ENCODE results near the gene MINK1.
"Not testable (repeated sequence)": the region's sequence is repeated elsewhere in the genome, so short reads cannot be mapped to it uniquely, and the experiment has no call there.

Gene MINK1

GRCh38 chr17:4812690-4813089 is 20.4 kb upstream of the MINK1 start:
- DNase-seq = no peak

- no peak for DNase-seq
Measured at GRCh38 chr17:4815043-4815675, 18.0 kb upstream of the MINK1 start.

- no peak for DNase-seq
Measured at GRCh38 chr17:4816826-4817225, 16.3 kb upstream of the MINK1 start.

- DNase-seq = no peak
Measured at GRCh38 chr17:4818276-4818675, 14.9 kb upstream of the MINK1 start.

GRCh38 chr17:4822835-4823234 is 10.3 kb upstream of the MINK1 start:
- DNase-seq = no peak

GRCh38 chr17:4823373-4824089 is 9.6 kb upstream of the MINK1 start:
- DNase-seq = no peak

- DNase-seq = no peak
Measured at GRCh38 chr17:4827399-4827798, 5.7 kb upstream of the MINK1 start.

- not testable (repeated sequence) for DNase-seq
Measured at GRCh38 chr17:4832829-4833177, 337 bp upstream of the MINK1 start.

- DNase-seq = no peak
Measured at GRCh38 chr17:4833941-4834680, 971 bp downstream of the MINK1 start.

GRCh38 chr17:4834681-4835020 is 1.5 kb downstream of the MINK1 start:
- no peak for DNase-seq

GRCh38 chr17:4836221-4836620 is 3.1 kb downstream of the MINK1 start:
- no peak for DNase-seq

- DNase-seq = no peak
Measured at GRCh38 chr17:4837471-4838308, 4.5 kb downstream of the MINK1 start.

GRCh38 chr17:4838309-4838785 is 5.2 kb downstream of the MINK1 start:
- no peak for DNase-seq

- DNase-seq = no peak
Measured at GRCh38 chr17:4839221-4839620, 6.1 kb downstream of the MINK1 start.

- no peak for DNase-seq
Measured at GRCh38 chr17:4839965-4840892, 7.1 kb downstream of the MINK1 start.

- DNase-seq = peak; percentile 22
Measured at GRCh38 chr17:4840893-4841242, 7.7 kb downstream of the MINK1 start.

GRCh38 chr17:4842376-4842775 is 9.2 kb downstream of the MINK1 start:
- DNase-seq = no peak

GRCh38 chr17:4843321-4844000 is 10.3 kb downstream of the MINK1 start:
- DNase-seq = no peak

- no peak for DNase-seq
Measured at GRCh38 chr17:4845118-4845517, 12.0 kb downstream of the MINK1 start.

- DNase-seq = no peak
Measured at GRCh38 chr17:4846635-4847390, 13.7 kb downstream of the MINK1 start.
